GM19239 (cell line): ENCODE data around the gene JAGN1.
"Not testable (repeated sequence)": the region's sequence is repeated elsewhere in the genome, so short reads cannot be mapped to it uniquely, and the experiment has no call there.

Experiments used
- DNase-seq: peaks from one replicate; pipeline ENCODE4 v3.0.0; 2011; ENCODE audit warnings: low spot score; ENCODE audit not compliant: insufficient read length
- FAIRE-seq: peaks from 2 replicates; lab custom pipeline; 2011; peaks lifted over from hg19 to GRCh38; lab: Jason Lieb, UNC

JAGN1 gene

GRCh38 chr3:9890249-9891071 is at the start of gene JAGN1:
Gene JAGN1 (plus strand): TSS chr3:9890610. CDS start chr3:9890723, 113 bp downstream.
- peak; percentile 82 for DNase-seq
- peak; percentile 59 for FAIRE-seq

- FAIRE-seq, result no peak
- DNase-seq, result no peak
Measured at GRCh38 chr3:9841015-9841414, 49.4 kb upstream of the JAGN1 start.

GRCh38 chr3:9843715-9844438 is 46.5 kb upstream of the JAGN1 start, which contains the start of gene RPUSD3:
Gene RPUSD3 (minus strand): TSS chr3:9844008. CDS start chr3:9843990, 18 bp downstream.
- DNase-seq, result peak; percentile 96
- peak; percentile 87 for FAIRE-seq

- DNase-seq, result no peak
- FAIRE-seq, result no peak
Measured at GRCh38 chr3:9846231-9846630, 44.2 kb upstream of the JAGN1 start.

- DNase-seq, result no peak
- no peak for FAIRE-seq
Measured at GRCh38 chr3:9846931-9847488, 43.4 kb upstream of the JAGN1 start.

GRCh38 chr3:9847870-9848269 is 42.5 kb upstream of the JAGN1 start:
- FAIRE-seq, result not testable (repeated sequence)

GRCh38 chr3:9848860-9849259 is 41.5 kb upstream of the JAGN1 start:
- not testable (repeated sequence) for DNase-seq, FAIRE-seq

More at GRCh38 chr3:9847870-9848269, 42.5 kb upstream of the JAGN1 start:
- DNase-seq, result not testable (repeated sequence)

- not testable (repeated sequence) for DNase-seq, FAIRE-seq
Measured at GRCh38 chr3:9851383-9851782, 39.0 kb upstream of the JAGN1 start.

GRCh38 chr3:9851926-9852325 is 38.5 kb upstream of the JAGN1 start:
- DNase-seq, FAIRE-seq: not testable (repeated sequence)

- DNase-seq, result no peak
Measured at GRCh38 chr3:9852528-9852927, 37.9 kb upstream of the JAGN1 start.

GRCh38 chr3:9854291-9854940 is 36.0 kb upstream of the JAGN1 start:
- FAIRE-seq, DNase-seq: not testable (repeated sequence)

More at GRCh38 chr3:9852528-9852927, 37.9 kb upstream of the JAGN1 start:
- no peak for FAIRE-seq

- FAIRE-seq (no peak), DNase-seq (no peak)
Measured at GRCh38 chr3:9855594-9855993, 34.8 kb upstream of the JAGN1 start.

GRCh38 chr3:9859530-9860025 is 30.8 kb upstream of the JAGN1 start:
- no peak for DNase-seq
- FAIRE-seq, result no peak

- DNase-seq (no peak), FAIRE-seq (no peak)
Measured at GRCh38 chr3:9861201-9861600, 29.2 kb upstream of the JAGN1 start.

GRCh38 chr3:9861626-9862130 is 28.7 kb upstream of the JAGN1 start:
- DNase-seq (no peak), FAIRE-seq (no peak)

- DNase-seq, result peak; percentile 31
- no peak for FAIRE-seq
Measured at GRCh38 chr3:9862391-9863057, 27.9 kb upstream of the JAGN1 start.

GRCh38 chr3:9863058-9863772 is 27.2 kb upstream of the JAGN1 start:
- FAIRE-seq, result no peak

GRCh38 chr3:9864200-9864927 is 26.0 kb upstream of the JAGN1 start:
- FAIRE-seq, result no peak
- DNase-seq, result no peak

More at GRCh38 chr3:9863058-9863772, 27.2 kb upstream of the JAGN1 start:
- DNase-seq, result no peak
